GM19240 (cell line): ENCODE data around the gene BTK.

Source experiments
- DNase-seq: peaks from one replicate; pipeline ENCODE4 v3.0.0; 2011; ENCODE audit warnings: low spot score; ENCODE audit not compliant: insufficient read length

Gene BTK

GRCh38 chrX:101393530-101394305 lies 7.7 kb upstream of the BTK start:
- no peak for DNase-seq

GRCh38 chrX:101391831-101392230 lies 5.8 kb upstream of the BTK start:
- no peak for DNase-seq

- DNase-seq = no peak
These were observed 4.9 kb upstream of the BTK start, which contains the start of gene RPL36A for GRCh38 chrX:101390664-101391525. RPL36A (plus strand) TSS chrX:101391011; CDS start chrX:101391044, 33 bp downstream.

- DNase-seq = no peak
These were observed 2.6 kb upstream of the BTK start for GRCh38 chrX:101388604-101389003.

GRCh38 chrX:101386542-101386885 lies 523 bp upstream of the BTK start:
- no peak for DNase-seq

- no peak for DNase-seq
These were observed 836 bp downstream of the BTK start for GRCh38 chrX:101385026-101385684.

GRCh38 chrX:101383679-101384205 lies 2.2 kb downstream of the BTK start:
- DNase-seq = no peak

GRCh38 chrX:101377547-101377946 lies 8.4 kb downstream of the BTK start:
- DNase-seq = no peak

- DNase-seq = no peak
These were observed 15.0 kb downstream of the BTK start for GRCh38 chrX:101370888-101371504.

GRCh38 chrX:101369687-101370086 lies 16.3 kb downstream of the BTK start:
- no peak for DNase-seq

- DNase-seq = no peak
These were observed 17.2 kb downstream of the BTK start for GRCh38 chrX:101368800-101369199.

GRCh38 chrX:101365301-101365795 lies 20.6 kb downstream of the BTK start:
- no peak for DNase-seq

GRCh38 chrX:101362757-101363156 lies 23.2 kb downstream of the BTK start:
- DNase-seq = no peak

- DNase-seq = no peak
These were observed 23.9 kb downstream of the BTK start for GRCh38 chrX:101362116-101362515.

GRCh38 chrX:101360390-101360789 lies 25.6 kb downstream of the BTK start:
- DNase-seq = no peak

- no peak for DNase-seq
These were observed 26.0 kb downstream of the BTK start for GRCh38 chrX:101359966-101360365.

GRCh38 chrX:101357166-101357795 lies 28.7 kb downstream of the BTK start:
- DNase-seq = no peak

GRCh38 chrX:101349193-101349562 lies 36.8 kb downstream of the BTK start:
- no peak for DNase-seq

GRCh38 chrX:101348452-101349192 lies 37.4 kb downstream of the BTK start, which contains the start of gene TIMM8A:
TIMM8A (minus strand) TSS chrX:101348742; CDS start chrX:101348664, 78 bp downstream.
- peak; percentile 49 for DNase-seq
